HepG2 (cell line): Measurements from ENCODE around the gene SNX6. TPM values are rescaled to one million over a fixed set of nuclear protein-coding genes. Genes with fewer than 3 reads are reported as not detected.

Experiments used
- ATAC-seq: fragments of 200-7000 bp; cut with Tn5 transposase; 3 replicates; pipeline ENCODE4 v1.9.1; 2020; ENCODE audit warnings: mild to moderate bottlenecking, moderate library complexity
- BruUV-seq: library from RNA; stranded (reverse); fragments of 400-500 nt; replicated peaks from 2 replicates; lab custom pipeline; 2021; lab: Mats Ljungman, UMichigan
- CTCF ChIA-PET: fragments of 300-600 bp; formaldehyde crosslinking; extraction: SDS; loops from one replicate; lab custom pipeline; 2021; ENCODE audit warnings: low total read pairs, inconsistent platforms, low intra/inter-chr PET ratio; lab: Yijun Ruan, JAX
- POLR2A ChIA-PET: fragments of 350-600 bp; sonication (Branson Sonifier 250); formaldehyde crosslinking; loops from one replicate; lab custom pipeline; 2020; ENCODE audit warnings: antibody characterized with exemption, inconsistent platforms; lab: Yijun Ruan, JAX
- DNase-seq: peaks from one replicate; pipeline ENCODE4 v3.0.0-alpha.2; 2015; ENCODE audit warnings: low spot score
- FAIRE-seq: peaks from 3 replicates; lab custom pipeline; 2011; peaks lifted over from hg19 to GRCh38; lab: Jason Lieb, UNC
- H2AFZ ChIP-seq: one replicate; pipeline ENCODE4 v1.6.1; 2011; ENCODE audit warnings: low read length, inconsistent platforms
- H3K27ac ChIP-seq: fragments of 300-600 bp; 3 replicates; pipeline ENCODE4 v1.8.0; 2011; ENCODE audit warnings: mixed run types, mild to moderate bottlenecking, mixed read lengths, low read length, inconsistent platforms; ENCODE audit not compliant: insufficient read depth; ENCODE audit errors: extremely low read length
- H3K27me3 ChIP-seq, 2 experiments: fragments of 200-600 bp in 1 of 2; 2 replicates in 1 of 2; 3 replicates in 1 of 2; pipeline versions ENCODE4 v1.6.0 to v1.8.0; 2011; ENCODE audit warnings: low read length in 2 of 2, mild to moderate bottlenecking in 2 of 2, moderate library complexity in 2 of 2, inconsistent platforms in 1 of 2; ENCODE audit not compliant: insufficient read depth in 2 of 2, control insufficient read depth in 1 of 2
- H3K36me3 ChIP-seq, 2 experiments: fragments of 200-600 bp in 1 of 2; replicated peaks in 1 of 2; 2 replicates in 1 of 2; 3 replicates in 1 of 2; pipeline versions ENCODE4 v1.5.1 to v1.8.0; 2011; ENCODE audit warnings: low read length in 2 of 2, inconsistent platforms in 1 of 2; ENCODE audit not compliant: insufficient read depth in 2 of 2, control insufficient read depth in 1 of 2
- H3K4me1 ChIP-seq: 2 replicates; pipeline ENCODE4 v1.5.1; 2012; ENCODE audit warnings: low read length, inconsistent platforms; ENCODE audit not compliant: insufficient read depth
- H3K4me2 ChIP-seq: 2 replicates; pipeline ENCODE4 v1.6.0; 2011; ENCODE audit warnings: low read depth, low read length, inconsistent platforms
- H3K4me3 ChIP-seq, 3 experiments: fragments of 200-600 bp in 1 of 3; sonication (generic), shearing (Covaris generic) in 1 of 3; replicated peaks in 1 of 3; 2 replicates each; pipeline ENCODE4 v1.5.1; 2011 to 2016; ENCODE audit warnings: low read length in 3 of 3, inconsistent platforms in 2 of 3, low read depth in 2 of 3, mild to moderate bottlenecking in 2 of 3, control low read depth in 1 of 3, mixed read lengths in 1 of 3; ENCODE audit not compliant: insufficient read depth in 1 of 3
- H3K79me2 ChIP-seq: one replicate; pipeline ENCODE4 v1.6.1; 2011; ENCODE audit warnings: low read length, inconsistent platforms; ENCODE audit not compliant: insufficient read depth
- H3K9ac ChIP-seq: 2 replicates; pipeline ENCODE4 v1.6.0; 2011; ENCODE audit warnings: mild to moderate bottlenecking, low read depth, low read length, inconsistent platforms; ENCODE audit not compliant: insufficient read depth
- H3K9me3 ChIP-seq: 2 replicates; pipeline ENCODE4 v1.5.1; 2012; ENCODE audit warnings: mild to moderate bottlenecking, low read length
- H4K20me1 ChIP-seq: 2 replicates; pipeline ENCODE4 v1.6.0; 2011; ENCODE audit warnings: inconsistent platforms, mild to moderate bottlenecking, low read length, moderate library complexity; ENCODE audit not compliant: insufficient read depth
- ATF3 ChIP-seq: sonication (generic); formaldehyde crosslinking; IDR thresholded peaks from 2 replicates; pipeline ENCODE4 v1.4.0; 2020; ENCODE audit warnings: missing genetic modification reagents
- CBX5 ChIP-seq: sonication (generic); formaldehyde crosslinking; IDR thresholded peaks from 2 replicates; pipeline ENCODE4 v1.4.0; 2020; ENCODE audit warnings: missing genetic modification reagents, borderline replicate concordance
- FOXK1 ChIP-seq: sonication (generic); formaldehyde crosslinking; IDR thresholded peaks from 2 replicates; pipeline ENCODE4 v1.4.0; 2020; ENCODE audit warnings: low read depth, missing genetic modification reagents, borderline replicate concordance
- HDAC1 ChIP-seq: sonication (generic); formaldehyde crosslinking; IDR thresholded peaks from 2 replicates; pipeline ENCODE4 v1.5.1; 2020; ENCODE audit warnings: mild to moderate bottlenecking, missing genetic modification reagents
- MAFF ChIP-seq: IDR thresholded peaks from 2 replicates; pipeline ENCODE4 v1.6.1; 2011; ENCODE audit warnings: low read depth, low read length, improper control_type of control experiment
- MAFK ChIP-seq, 2 experiments: IDR thresholded peaks in 1 of 2; conservative IDR thresholded peaks in 1 of 2; 2 replicates each; pipeline ENCODE4 v1.6.1; 2011; ENCODE audit warnings: improper control_type of control experiment in 2 of 2, low read length in 2 of 2
- MEIS2 ChIP-seq: sonication (generic); formaldehyde crosslinking; IDR thresholded peaks from 2 replicates; pipeline ENCODE4 v1.9.0; 2021; ENCODE audit warnings: mild to moderate bottlenecking, missing genetic modification reagents
- MYNN ChIP-seq: sonication (generic); formaldehyde crosslinking; IDR thresholded peaks from 2 replicates; pipeline ENCODE4 v1.4.0; 2020; ENCODE audit warnings: mild to moderate bottlenecking, low read depth, missing genetic modification reagents
- NCOA5 ChIP-seq: sonication (generic); formaldehyde crosslinking; IDR thresholded peaks from 2 replicates; pipeline ENCODE4 v1.4.0; 2020; ENCODE audit warnings: missing genetic modification reagents
- NFE2L1 ChIP-seq: sonication (generic); formaldehyde crosslinking; IDR thresholded peaks from 2 replicates; pipeline ENCODE4 v1.4.0; 2020; ENCODE audit warnings: missing genetic modification reagents, mild to moderate bottlenecking, borderline replicate concordance
- PHF5A ChIP-seq: IDR thresholded peaks from one replicate; pipeline ENCODE4 v1.6.1; 2018; ENCODE audit warnings: low read depth, missing genetic modification reagents; ENCODE audit not compliant: unreplicated experiment
- XRCC5 ChIP-seq: fragments of 200-400 bp; formaldehyde crosslinking; optimal IDR thresholded peaks from 2 replicates; pipeline ENCODE3; 2017; ENCODE audit warnings: mild to moderate bottlenecking, low read length
- ZBTB7B ChIP-seq: sonication (generic); formaldehyde crosslinking; IDR thresholded peaks from 2 replicates; pipeline ENCODE4 v1.4.0; 2020; ENCODE audit warnings: missing genetic modification reagents
- ZNF296 ChIP-seq: sonication (generic); formaldehyde crosslinking; conservative IDR thresholded peaks from 2 replicates; pipeline ENCODE4 v1.5.0; 2020; ENCODE audit warnings: mild to moderate bottlenecking, missing genetic modification reagents
- ZNF337 ChIP-seq: sonication (generic); formaldehyde crosslinking; IDR thresholded peaks from 2 replicates; pipeline ENCODE4 v1.5.1; 2020; ENCODE audit warnings: missing genetic modification reagents, low read depth, mild to moderate bottlenecking, borderline replicate concordance
- ZNF362 ChIP-seq: sonication (generic); formaldehyde crosslinking; IDR thresholded peaks from 2 replicates; pipeline ENCODE4 v1.4.0; 2020; ENCODE audit warnings: missing genetic modification reagents, mild to moderate bottlenecking, borderline replicate concordance
- ZNF496 ChIP-seq: sonication (generic); formaldehyde crosslinking; IDR thresholded peaks from 2 replicates; pipeline ENCODE4 v1.8.1; 2023; ENCODE audit warnings: mild to moderate bottlenecking, moderate library complexity, missing genetic modification reagents; ENCODE audit not compliant: insufficient replicate concordance
- ZNF672 ChIP-seq: sonication (generic); formaldehyde crosslinking; IDR thresholded peaks from 2 replicates; pipeline ENCODE4 v1.8.1; 2022; ENCODE audit warnings: missing genetic modification reagents
- WGBS: methylation state at CpG from one replicate; pipeline ENCODE4 v1.1.6; 2017; ENCODE audit warnings: low lambda C conversion rate; 5-methylcytosine and 5-hydroxymethylcytosine counted together
- in situ Hi-C: cut with HindIII; loops from 2 replicates; pipeline ENCODE4 v1.10.0; 2017; ENCODE audit warnings: low pct_unique_long_range_greater_than_20kb; ENCODE audit not compliant: extremely low pct_ligation_motif_present
- intact Hi-C: fragments of 100-400 bp; cut with micrococcal nuclease; formaldehyde crosslinking; loops from one replicate; pipeline ENCODE4 v1.10.0; 2022; ENCODE audit not compliant: unreplicated experiment
- polyA plus RNA-seq, 8 experiments: library from polyadenylated mRNA; depleted of rRNA in 3 of 8; stranded (reverse) in 7 of 8; unstranded in 1 of 8; fragments of >200 nt; fragmentation: Illumina TruSeq in 4 of 8; extraction: Trizol in 4 of 8; gene quantifications; 2 replicates each; pipeline versions ENCODE4 v1.2.1 to v1.2.3, GENCODE V29; 2011 to 2016; ENCODE audit warnings: low read depth in 4 of 8, missing spikeins in 1 of 8, mixed read lengths in 1 of 8; ENCODE audit not compliant: insufficient read depth in 1 of 8
- total RNA-seq, 5 experiments: library from RNA; depleted of rRNA; stranded (reverse); fragments of >200 nt; fragmentation: Illumina TruSeq; extraction: Trizol; gene quantifications; 2 replicates each; pipeline ENCODE4 v1.2.3, GENCODE V29; 2016; ENCODE audit warnings: low read depth in 1 of 5

Gene SNX6
- total and polyA plus RNA-seq, 2 of the 13 experiments (the other 11 are each of a cell fraction or from before 2014, with no cell fraction given) = 92.3 to 169 TPM

- Histone ChIP-seq H3K79me2 (no peaks in the 10 kb centered on the region), H3K36me3 (no peaks in the 10 kb centered on the region), H3K9me3 (no peaks in the 10 kb centered on the region), H3K4me1 (no peaks in the 10 kb centered on the region), H3K4me3 (no peak overlapping the region), H2AFZ (no peak overlapping the region), H3K27me3 (peaks cover 0 to 4% of the 10 kb centered on the region in 2 experiments; a peak in 1 of 5 replicates), H4K20me1 (no peaks in the 10 kb centered on the region), H3K9ac (no peak overlapping the region), H3K4me2 (no peak overlapping the region), H3K27ac (no peak overlapping the region)
- ATAC-seq = no peak
- DNase-seq = no peak
- peak; percentile 74 for TF ChIP-seq MAFF
- no peak for TF ChIP-seq CBX5 (CRISPR knock-in tag)
- TF ChIP-seq FOXK1 (CRISPR knock-in tag) = no peak
- peak; percentile 76 to 82 for TF ChIP-seq MAFK (conservative IDR thresholded peaks at IDR 0.05 in 1 of 2, IDR thresholded peaks at IDR 0.05 in 1 of 2; ENCODE audit: low read length in 2 of 2)
- no TSS peak for BruUV-seq
- POLR2A ChIA-PET = no interaction called here
- FAIRE-seq = no peak
- CTCF ChIA-PET = no interaction called here
- intact Hi-C loops = no loop called here
- in situ Hi-C loops = no loop called here
- WGBS = 39% methylated on average over 2 of the region's 2 CpGs
Observed at GRCh38 chr14:34665785-34666435, 36.0 kb upstream of the SNX6 start.

- no peaks in the 10 kb centered on the region for H3K36me3 ChIP-seq
- no peaks in the 10 kb centered on the region for H3K27me3 ChIP-seq
- H3K9ac ChIP-seq = no peak overlapping the region
- intact Hi-C loops = no loop called here
- H4K20me1 ChIP-seq = no peaks in the 10 kb centered on the region
- no peak for DNase-seq
- 44% methylated on average over 4 of the region's 4 CpGs for WGBS
- no peak for ATAC-seq
- no peaks in the 10 kb centered on the region for H3K4me1 ChIP-seq
- no peak for FAIRE-seq
- CTCF ChIA-PET = no interaction called here
- no peak overlapping the region for H3K27ac ChIP-seq
- POLR2A ChIA-PET = no interaction called here
- no peaks in the 10 kb centered on the region for H3K79me2 ChIP-seq
- no peak overlapping the region for H3K4me2 ChIP-seq
- H3K9me3 ChIP-seq = no peaks in the 10 kb centered on the region
- BruUV-seq = no TSS peak
- no peak overlapping the region for H2AFZ ChIP-seq
- in situ Hi-C loops = no loop called here
- no peak overlapping the region for H3K4me3 ChIP-seq
- TF ChIP-seq MYNN (CRISPR knock-in tag) (no peak), ZNF337 (CRISPR knock-in tag) (no peak), HDAC1 (CRISPR knock-in tag) (no peak), ZNF496 (CRISPR knock-in tag) (no peak), NCOA5 (no peak), ZNF296 (CRISPR knock-in tag) (no peak), PHF5A (CRISPR knock-in tag) (no peak), ATF3 (CRISPR knock-in tag) (no peak), ZBTB7B (CRISPR knock-in tag) (no peak), XRCC5 (no peak), NFE2L1 (CRISPR knock-in tag) (no peak), ZNF362 (CRISPR knock-in tag) (no peak), MEIS2 (CRISPR knock-in tag) (no peak), ZNF672 (CRISPR knock-in tag) (no peak)
Observed at GRCh38 chr14:34662561-34663088, 32.7 kb upstream of the SNX6 start.
